ENCODE data around the gene BCAS3. TPM values are rescaled to one million over a fixed set of nuclear protein-coding genes. Genes with fewer than 3 reads are reported as not detected.

Gene BCAS3
- total and polyA plus RNA-seq, 4 donors: 5.8 to 24.6 (median 10.1) TPM

GRCh38 chr17:61335845-61336655 lies 658.4 kb downstream of the BCAS3 start (continued):
- TF ChIP-seq CTCF (IDR thresholded peaks at IDR 0.05; ENCODE audit: low read depth, low read length, missing input control) (no peak), JUND (IDR thresholded peaks at IDR 0.05) (peak; percentile 38 to 43), EGR1 (IDR thresholded peaks at IDR 0.05; ENCODE audit: low read depth in 2 of 2) (peak in 1 of 2 donors; percentile 50), HNF4G (IDR thresholded peaks at IDR 0.05) (peak; percentile 81), YY1 (IDR thresholded peaks at IDR 0.05) (peak; percentile 71), RAD21 (IDR thresholded peaks at IDR 0.05) (peak; percentile 59)

- H3K27ac ChIP-seq (ENCODE audit: low read depth in 1 of 2, low read length in 2 of 2): no peak overlapping the region
- peaks cover 3 to 18% (median 14%) of the 10 kb centered on the region in 4 donors for H3K4me1 ChIP-seq (ENCODE audit: control insufficient read depth in 4 of 4, insufficient read depth in 4 of 4, low read length in 3 of 4)
- 74% methylated on average over 6 of the region's 6 CpGs for WGBS
- H3K4me3 ChIP-seq (ENCODE audit: low read depth in 1 of 3, low read length in 3 of 3): no peak overlapping the region
- no peaks in the 10 kb centered on the region for H3K9me3 ChIP-seq (ENCODE audit: control insufficient read depth in 4 of 4, low read length in 3 of 4)
- H3K27me3 ChIP-seq (ENCODE audit: control insufficient read depth in 4 of 4, insufficient read depth in 4 of 4, low read length in 3 of 4): peaks cover 0 to 4% (median 0%) of the 10 kb centered on the region in 4 donors
- no peak overlapping the region for H3K9ac ChIP-seq (ENCODE audit: low read depth in 1 of 2, low read length in 2 of 2)
- DNase-seq (ENCODE audit: low spot score): no peak
- TF ChIP-seq NR2F2 (IDR thresholded peaks at IDR 0.05) (no peak), FOXA2 (IDR thresholded peaks at IDR 0.05) (no peak), MAX (IDR thresholded peaks at IDR 0.05) (no peak), FOXA1 (IDR thresholded peaks at IDR 0.05) (no peak)
- H3K36me3 ChIP-seq (ENCODE audit: control insufficient read depth in 4 of 4, insufficient read depth in 3 of 4, low read depth in 1 of 4, low read length in 3 of 4): no peaks in the 10 kb centered on the region
Observed at GRCh38 chr17:61337290-61337689, 659.6 kb downstream of the BCAS3 start.

GRCh38 chr17:61338000-61338798 lies 660.5 kb downstream of the BCAS3 start:
- Histone ChIP-seq H3K27me3 (ENCODE audit: control insufficient read depth in 4 of 4, insufficient read depth in 4 of 4, low read length in 3 of 4) (peaks cover 0 to 4% (median 0%) of the 10 kb centered on the region in 4 donors), H3K36me3 (ENCODE audit: control insufficient read depth in 4 of 4, insufficient read depth in 3 of 4, low read depth in 1 of 4, low read length in 3 of 4) (no peaks in the 10 kb centered on the region), H3K9me3 (ENCODE audit: control insufficient read depth in 4 of 4, low read length in 3 of 4) (no peaks in the 10 kb centered on the region), H3K9ac (ENCODE audit: low read depth in 1 of 2, low read length in 2 of 2) (no peak overlapping the region), H3K4me3 (ENCODE audit: low read depth in 1 of 3, low read length in 3 of 3) (no peak overlapping the region), H3K27ac (ENCODE audit: low read depth in 1 of 2, low read length in 2 of 2) (no peak overlapping the region), H3K4me1 (ENCODE audit: control insufficient read depth in 4 of 4, insufficient read depth in 4 of 4, low read length in 3 of 4) (peaks cover 3 to 18% (median 14%) of the 10 kb centered on the region in 4 donors)
- 81% methylated on average over 12 of the region's 12 CpGs for WGBS
- no peak for DNase-seq (ENCODE audit: low spot score)
- TF ChIP-seq FOXA2 (IDR thresholded peaks at IDR 0.05): no peak
- no peak for TF ChIP-seq TAF1 (conservative IDR thresholded peaks at IDR 0.05)
- no peak for TF ChIP-seq MAX (IDR thresholded peaks at IDR 0.05)
- TF ChIP-seq NR2F2 (IDR thresholded peaks at IDR 0.05): no peak
- no peak for TF ChIP-seq SP1 (IDR thresholded peaks at IDR 0.05)
- no peak for TF ChIP-seq ZBTB33 (IDR thresholded peaks at IDR 0.05)
- no peak for TF ChIP-seq EGR1 (IDR thresholded peaks at IDR 0.05; ENCODE audit: low read depth in 2 of 2)
- TF ChIP-seq RAD21 (IDR thresholded peaks at IDR 0.05): no peak
- TF ChIP-seq REST (IDR thresholded peaks at IDR 0.05): no peak
- no peak for TF ChIP-seq HNF4A (conservative IDR thresholded peaks at IDR 0.05)
- TF ChIP-seq ATF3 (IDR thresholded peaks at IDR 0.05): no peak
- no peak for TF ChIP-seq YY1 (IDR thresholded peaks at IDR 0.05)
